Ovary (tissue), 3 donors: ENCODE results near the gene DMPK.

ENCODE experiments used
- CTCF ChIP-seq, 3 donors: fragments of 450-650 bp in 2 of 3; fragments of 200-600 bp in 1 of 3; IDR thresholded peaks; one replicate each; pipeline versions ENCODE4 v1.5.1 to v1.8.0; 2016 to 2022; ENCODE audit warnings: antibody characterized with exemption in 3 of 3, mild to moderate bottlenecking in 1 of 3
- EP300 ChIP-seq: sonication (generic); formaldehyde crosslinking; IDR thresholded peaks from one replicate; pipeline ENCODE4 v1.6.1; 2017; ENCODE audit warnings: antibody characterized with exemption
- POLR2A ChIP-seq: fragments of 450-650 bp; IDR thresholded peaks from one replicate; pipeline ENCODE4 v1.6.1; 2017; ENCODE audit warnings: antibody characterized with exemption, mild to moderate bottlenecking, moderate library complexity
- donor health status: DM: no; HTN: no; CAD: no.

GRCh38 chr19:45761714-45762113 lies 20.6 kb downstream of the DMPK start:
- no peak for TF ChIP-seq CTCF (IDR thresholded peaks at IDR 0.05)
- TF ChIP-seq POLR2A, result no peak
- no peak for TF ChIP-seq EP300
